ENCODE results near the gene TRIM41.
A peak's percentile ranks its signal among the peaks of the same experiment; 100 is the strongest.
"Not testable (repeated sequence)": the region's sequence is repeated elsewhere in the genome, so short reads cannot be mapped to it uniquely, and the experiment has no call there.

The TRIM41 gene

GRCh38 chr5:181259283-181259682 is 36.2 kb downstream of the TRIM41 start:
- DNase-seq (ENCODE audit: low spot score), result no peak
- TF ChIP-seq CTCF (IDR thresholded peaks at IDR 0.05; ENCODE audit: borderline replicate concordance, control extremely low read depth, extremely low read depth, insufficient read depth, missing control alignments), result no peak
- in situ Hi-C loops (cut with MboI; ENCODE audit: low sequenced_read_pairs, unreplicated experiment), result no loop called here

- no peak for TF ChIP-seq CTCF (IDR thresholded peaks at IDR 0.05; ENCODE audit: borderline replicate concordance, control extremely low read depth, extremely low read depth, insufficient read depth, missing control alignments)
- DNase-seq (ENCODE audit: low spot score), result no peak
- in situ Hi-C loops (cut with MboI; ENCODE audit: low sequenced_read_pairs, unreplicated experiment), result no loop called here
These were observed 37.1 kb downstream of the TRIM41 start for GRCh38 chr5:181259974-181260719.

GRCh38 chr5:181260720-181261319 is 37.7 kb downstream of the TRIM41 start, which contains the start of gene TRIM52:
TRIM52 (minus strand) TSS chr5:181261143; CDS start chr5:181260813, 330 bp downstream.
- peak; percentile 14 for TF ChIP-seq CTCF (IDR thresholded peaks at IDR 0.05; ENCODE audit: borderline replicate concordance, control extremely low read depth, extremely low read depth, insufficient read depth, missing control alignments)
- in situ Hi-C loops (cut with MboI; ENCODE audit: low sequenced_read_pairs, unreplicated experiment), result no loop called here
- DNase-seq (ENCODE audit: low spot score), result peak; percentile 89

DNA sequence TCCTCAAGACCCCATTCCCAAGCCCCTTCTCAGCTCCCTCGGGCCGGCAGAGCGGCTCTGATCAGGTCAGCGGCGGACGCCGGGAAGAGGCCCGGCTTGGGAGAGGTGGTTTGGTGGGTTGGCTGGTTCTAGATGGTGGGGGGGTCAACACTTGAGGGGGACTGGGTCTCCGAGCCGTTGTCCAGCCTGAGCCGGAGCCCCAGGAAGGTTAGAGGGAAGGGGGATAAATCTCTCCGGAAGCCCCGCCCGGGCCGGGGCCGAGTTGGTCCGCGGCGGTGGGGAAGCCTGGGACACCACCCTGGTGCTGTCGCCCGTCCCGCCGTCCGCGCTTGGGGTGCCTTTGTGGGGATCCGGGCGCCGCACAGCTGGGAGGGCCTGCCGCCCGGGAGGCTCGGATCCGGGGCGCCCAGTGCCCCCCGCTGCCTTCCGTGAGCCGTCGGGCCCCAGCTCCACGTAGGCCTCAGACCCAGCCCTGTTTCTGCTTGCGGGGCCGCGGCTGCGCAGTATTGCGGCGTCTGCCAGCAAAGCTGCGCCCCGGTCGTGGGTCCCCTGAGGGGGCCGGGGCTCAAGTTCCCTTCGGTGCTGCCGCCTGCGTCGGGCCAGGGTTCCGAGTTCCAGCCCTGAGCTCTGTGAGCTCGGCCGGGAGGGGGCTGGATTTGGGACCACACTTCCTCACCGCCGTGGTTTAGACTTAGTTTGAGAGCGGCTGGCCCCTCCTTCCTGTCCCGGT is 38.4 kb downstream of the TRIM41 start:
- in situ Hi-C loops (cut with MboI; ENCODE audit: low sequenced_read_pairs, unreplicated experiment), result no loop called here
- DNase-seq (ENCODE audit: low spot score), result peak; percentile 77
- TF ChIP-seq CTCF (IDR thresholded peaks at IDR 0.05; ENCODE audit: borderline replicate concordance, control extremely low read depth, extremely low read depth, insufficient read depth, missing control alignments), result no peak

GRCh38 chr5:181263633-181264032 is 40.6 kb downstream of the TRIM41 start:
- in situ Hi-C loops (cut with MboI; ENCODE audit: low sequenced_read_pairs, unreplicated experiment), result no loop called here
- no peak for DNase-seq (ENCODE audit: low spot score)
- no peak for TF ChIP-seq CTCF (IDR thresholded peaks at IDR 0.05; ENCODE audit: borderline replicate concordance, control extremely low read depth, extremely low read depth, insufficient read depth, missing control alignments)

GRCh38 chr5:181265092-181265671 is 42.1 kb downstream of the TRIM41 start:
- no peak for TF ChIP-seq CTCF (IDR thresholded peaks at IDR 0.05; ENCODE audit: borderline replicate concordance, control extremely low read depth, extremely low read depth, insufficient read depth, missing control alignments)
- in situ Hi-C loops (cut with MboI; ENCODE audit: low sequenced_read_pairs, unreplicated experiment), result no loop called here
- DNase-seq (ENCODE audit: low spot score), result no peak

- DNase-seq (ENCODE audit: low spot score); in situ Hi-C loops (cut with MboI; ENCODE audit: low sequenced_read_pairs, unreplicated experiment): not testable (repeated sequence)
These were observed 44.3 kb downstream of the TRIM41 start for GRCh38 chr5:181267291-181267904.

- DNase-seq (ENCODE audit: low spot score); in situ Hi-C loops (cut with MboI; ENCODE audit: low sequenced_read_pairs, unreplicated experiment): not testable (repeated sequence)
These were observed 44.8 kb downstream of the TRIM41 start for GRCh38 chr5:181267907-181268306.
